Hepatocyte (in vitro differentiated cells): ENCODE data around the gene C2CD4D.

Experiments
- EZH2 ChIP-seq: fragments of 200-600 bp; sonication (generic); IDR thresholded peaks from 2 replicates; pipeline ENCODE4 v1.6.1; 2016; ENCODE audit warnings: antibody characterized with exemption, mild to moderate bottlenecking, borderline replicate concordance
- EZH2phosphoT487 ChIP-seq: fragments of 200-600 bp; sonication (generic); IDR thresholded peaks from one replicate; pipeline ENCODE4 v1.6.1; 2018; ENCODE audit warnings: antibody characterized with exemption, mild to moderate bottlenecking, low read depth, moderate library complexity; ENCODE audit not compliant: unreplicated experiment, severe bottlenecking
- TF ChIP-seq, protein P1 (sequence below): fragments of 200-600 bp; sonication (generic); IDR thresholded peaks from 2 replicates; pipeline ENCODE4 v1.5.1; 2016; ENCODE audit warnings: antibody characterized with exemption, mild to moderate bottlenecking; ENCODE audit not compliant: poor library complexity

DNA sequence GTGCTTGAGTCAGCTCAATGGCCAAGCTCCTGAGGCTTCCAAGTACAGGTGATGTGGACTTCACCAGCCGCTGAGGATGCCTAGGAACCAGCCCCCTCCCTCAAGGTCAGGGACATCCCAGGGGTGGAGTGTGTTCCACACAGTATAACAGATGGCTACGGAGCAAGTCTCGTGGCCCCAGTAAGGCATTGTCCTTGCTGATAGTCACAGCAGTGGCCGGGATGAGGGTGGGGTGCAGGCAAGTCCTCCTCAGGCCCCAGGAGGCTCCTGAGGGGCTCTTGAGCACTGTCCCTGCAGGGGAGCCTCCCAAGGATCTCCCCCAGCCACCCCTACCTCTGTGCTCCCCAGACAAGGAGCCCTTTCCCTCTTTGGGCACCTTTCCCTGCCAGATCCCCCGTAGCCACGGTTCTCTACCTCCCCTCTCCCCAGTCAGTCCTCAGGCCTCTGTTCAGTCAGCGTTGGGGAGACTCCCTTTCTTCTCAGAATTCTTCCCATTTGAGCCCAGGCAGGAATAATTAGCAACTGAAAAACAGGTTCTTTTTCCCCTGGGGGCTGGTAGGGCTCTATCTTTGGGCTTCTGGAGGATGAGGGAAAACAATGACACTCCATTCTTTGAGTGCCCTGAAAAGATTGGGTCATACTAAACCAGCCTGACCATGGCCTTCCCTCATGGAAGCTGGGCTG lies 21.0 kb upstream of the C2CD4D start:
- TF ChIP-seq, protein P1, sequence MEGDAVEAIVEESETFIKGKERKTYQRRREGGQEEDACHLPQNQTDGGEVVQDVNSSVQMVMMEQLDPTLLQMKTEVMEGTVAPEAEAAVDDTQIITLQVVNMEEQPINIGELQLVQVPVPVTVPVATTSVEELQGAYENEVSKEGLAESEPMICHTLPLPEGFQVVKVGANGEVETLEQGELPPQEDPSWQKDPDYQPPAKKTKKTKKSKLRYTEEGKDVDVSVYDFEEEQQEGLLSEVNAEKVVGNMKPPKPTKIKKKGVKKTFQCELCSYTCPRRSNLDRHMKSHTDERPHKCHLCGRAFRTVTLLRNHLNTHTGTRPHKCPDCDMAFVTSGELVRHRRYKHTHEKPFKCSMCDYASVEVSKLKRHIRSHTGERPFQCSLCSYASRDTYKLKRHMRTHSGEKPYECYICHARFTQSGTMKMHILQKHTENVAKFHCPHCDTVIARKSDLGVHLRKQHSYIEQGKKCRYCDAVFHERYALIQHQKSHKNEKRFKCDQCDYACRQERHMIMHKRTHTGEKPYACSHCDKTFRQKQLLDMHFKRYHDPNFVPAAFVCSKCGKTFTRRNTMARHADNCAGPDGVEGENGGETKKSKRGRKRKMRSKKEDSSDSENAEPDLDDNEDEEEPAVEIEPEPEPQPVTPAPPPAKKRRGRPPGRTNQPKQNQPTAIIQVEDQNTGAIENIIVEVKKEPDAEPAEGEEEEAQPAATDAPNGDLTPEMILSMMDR: no peak
- TF ChIP-seq EZH2 (no peak), EZH2phosphoT487 (no peak)
